GM21576 (cell line): ENCODE measurements around the gene PIH1D2.
"Not testable (repeated sequence)": the region's sequence is repeated elsewhere in the genome, so short reads cannot be mapped to it uniquely, and the experiment has no call there.

Source experiments
- ATAC-seq: cut with Tn5 transposase; IDR thresholded peaks from one replicate; pipeline ENCODE4 v1.9.1; 2021; ENCODE audit warnings: mild to moderate bottlenecking, moderate library complexity; ENCODE audit not compliant: unreplicated experiment

The PIH1D2 gene

GRCh38 chr11:112057170-112057569 lies 16.6 kb downstream of the PIH1D2 start:
- ATAC-seq, result no peak

GRCh38 chr11:112051768-112052167 lies 22.0 kb downstream of the PIH1D2 start:
- ATAC-seq, result no peak

GRCh38 chr11:112050721-112051120 lies 23.1 kb downstream of the PIH1D2 start:
- peak; percentile 89 for ATAC-seq

GRCh38 chr11:112049777-112050176 lies 24.0 kb downstream of the PIH1D2 start:
- no peak for ATAC-seq

GRCh38 chr11:112048256-112048655 lies 25.6 kb downstream of the PIH1D2 start:
- ATAC-seq, result not testable (repeated sequence)

- ATAC-seq, result not testable (repeated sequence)
Observed at GRCh38 chr11:112046647-112047046, 27.2 kb downstream of the PIH1D2 start.

GRCh38 chr11:112044961-112045360 lies 28.9 kb downstream of the PIH1D2 start:
- ATAC-seq, result no peak

- ATAC-seq, result no peak
Observed at GRCh38 chr11:112042961-112043304, 30.9 kb downstream of the PIH1D2 start.

GRCh38 chr11:112042161-112042960 lies 31.5 kb downstream of the PIH1D2 start:
- no peak for ATAC-seq

- no peak for ATAC-seq
Observed at GRCh38 chr11:112037527-112037926, 36.3 kb downstream of the PIH1D2 start.

- no peak for ATAC-seq
Observed at GRCh38 chr11:112033902-112034301, 39.9 kb downstream of the PIH1D2 start.

GRCh38 chr11:112029460-112029859 lies 44.4 kb downstream of the PIH1D2 start:
- ATAC-seq, result no peak

GRCh38 chr11:112026784-112027410 lies 46.9 kb downstream of the PIH1D2 start:
- not testable (repeated sequence) for ATAC-seq

GRCh38 chr11:112025707-112026106 lies 48.1 kb downstream of the PIH1D2 start:
- peak; percentile 1 for ATAC-seq

- peak; percentile 70 for ATAC-seq
Observed at GRCh38 chr11:112024773-112025678, 48.8 kb downstream of the PIH1D2 start, which contains the start of gene DLAT. Gene DLAT (plus strand): TSS chr11:112025408. CDS start chr11:112025473, 65 bp downstream.

GRCh38 chr11:112024178-112024772 lies 49.5 kb downstream of the PIH1D2 start:
- peak; percentile 41 for ATAC-seq

- ATAC-seq, result no peak
Observed at GRCh38 chr11:112023104-112023503, 50.7 kb downstream of the PIH1D2 start.

GRCh38 chr11:112019066-112019465 lies 54.8 kb downstream of the PIH1D2 start:
- ATAC-seq, result no peak
